Ectodermal cell (in vitro differentiated cells): ENCODE measurements around the gene BBC3.

Source experiments
- H3K27ac ChIP-seq: 2 replicates; pipeline ENCODE4 v1.7.0; 2013; ENCODE audit warnings: mild to moderate bottlenecking, low read depth, low read length; ENCODE audit not compliant: insufficient read depth, poor library complexity, severe bottlenecking
- H3K27me3 ChIP-seq: 2 replicates; pipeline ENCODE4 v1.7.0; 2013; ENCODE audit warnings: mild to moderate bottlenecking, low read length; ENCODE audit not compliant: insufficient read depth, control insufficient read depth, poor library complexity, severe bottlenecking
- H3K36me3 ChIP-seq: one replicate; pipeline ENCODE4 v1.7.0; 2013; ENCODE audit warnings: low read length; ENCODE audit not compliant: control insufficient read depth, insufficient read depth
- H3K4me1 ChIP-seq: one replicate; pipeline ENCODE4 v1.7.0; 2013; ENCODE audit warnings: low read length; ENCODE audit not compliant: control insufficient read depth, insufficient read depth
- H3K4me3 ChIP-seq: 2 replicates; pipeline ENCODE4 v1.7.0; 2013; ENCODE audit warnings: low read depth, low read length, control low read depth; ENCODE audit not compliant: insufficient read depth
- H3K9me3 ChIP-seq: 2 replicates; pipeline ENCODE4 v1.7.0; 2013; ENCODE audit warnings: mild to moderate bottlenecking, low read length, moderate library complexity; ENCODE audit not compliant: control insufficient read depth
- WGBS, 2 experiments: methylation state at CpG; one replicate each; pipeline ENCODE4 v1.1.7; 2013; ENCODE audit warnings: missing lambda C conversion rate in 2 of 2; 5-methylcytosine and 5-hydroxymethylcytosine counted together

BBC3 gene

GRCh38 chr19:47243364-47243775, 12.4 kb upstream of the BBC3 start:
- peaks cover 54% of the 10 kb centered on the region for H3K27me3 ChIP-seq
- no peaks in the 10 kb centered on the region for H3K36me3 ChIP-seq
- H3K4me1 ChIP-seq = peaks cover 6% of the 10 kb centered on the region
- H3K4me3 ChIP-seq = peak overlapping the region; percentile 34
- 20 to 22% methylated on average over 9 of the region's 9 CpGs for WGBS, 2 experiments
- H3K27ac ChIP-seq = no peak overlapping the region
- no peaks in the 10 kb centered on the region for H3K9me3 ChIP-seq

- Histone ChIP-seq H3K9me3 (no peaks in the 10 kb centered on the region), H3K27ac (no peak overlapping the region), H3K36me3 (no peaks in the 10 kb centered on the region), H3K4me3 (no peak overlapping the region), H3K4me1 (peaks cover 6% of the 10 kb centered on the region), H3K27me3 (peaks cover 56% of the 10 kb centered on the region)
- WGBS, 2 experiments = 94 to 96% methylated on average over 7 of the region's 7 CpGs
These were observed 11.0 kb upstream of the BBC3 start for GRCh38 chr19:47241919-47242577.

- whole genome bisulfite sequencing, 2 experiments = 15 to 16% methylated on average over 22 to 24 of the region's 27 CpGs
- peaks cover 56% of the 10 kb centered on the region for H3K27me3 ChIP-seq
- no peak overlapping the region for H3K4me3 ChIP-seq
- no peaks in the 10 kb centered on the region for H3K36me3 ChIP-seq
- no peak overlapping the region for H3K27ac ChIP-seq
- H3K9me3 ChIP-seq = no peaks in the 10 kb centered on the region
- peaks cover 6% of the 10 kb centered on the region for H3K4me1 ChIP-seq
These were observed 10.3 kb upstream of the BBC3 start for GRCh38 chr19:47240996-47241918.

GRCh38 chr19:47240556-47240955, 9.6 kb upstream of the BBC3 start:
- H3K4me3 ChIP-seq = no peak overlapping the region
- H3K27me3 ChIP-seq = peaks cover 56% of the 10 kb centered on the region
- 56 to 60% methylated on average over 6 of the region's 6 CpGs for WGBS, 2 experiments
- H3K27ac ChIP-seq = no peak overlapping the region
- H3K9me3 ChIP-seq = no peaks in the 10 kb centered on the region
- peaks cover 6% of the 10 kb centered on the region for H3K4me1 ChIP-seq
- no peaks in the 10 kb centered on the region for H3K36me3 ChIP-seq

GRCh38 chr19:47239610-47240296, 8.8 kb upstream of the BBC3 start:
- H3K4me1 ChIP-seq = peaks cover 6% of the 10 kb centered on the region
- H3K9me3 ChIP-seq = no peaks in the 10 kb centered on the region
- WGBS, 2 experiments = 2 to 3% methylated on average over 62 of the region's 62 CpGs
- peaks cover 56% of the 10 kb centered on the region for H3K27me3 ChIP-seq
- peak overlapping the region; percentile 34 for H3K4me3 ChIP-seq
- H3K27ac ChIP-seq = no peak overlapping the region
- no peaks in the 10 kb centered on the region for H3K36me3 ChIP-seq

- H3K4me3 ChIP-seq = peak overlapping the region; percentile 34
- H3K27ac ChIP-seq = no peak overlapping the region
- H3K4me1 ChIP-seq = peaks cover 6% of the 10 kb centered on the region
- WGBS, 2 experiments = 16 to 18% methylated on average over 16 of the region's 16 CpGs
- H3K27me3 ChIP-seq = peaks cover 56% of the 10 kb centered on the region
- H3K9me3 ChIP-seq = no peaks in the 10 kb centered on the region
- H3K36me3 ChIP-seq = no peaks in the 10 kb centered on the region
These were observed 8.2 kb upstream of the BBC3 start for GRCh38 chr19:47239152-47239551.

- Histone ChIP-seq H3K4me1 (peaks cover 3% of the 10 kb centered on the region), H3K9me3 (no peaks in the 10 kb centered on the region), H3K36me3 (no peaks in the 10 kb centered on the region), H3K27me3 (peaks cover 31% of the 10 kb centered on the region), H3K27ac (no peak overlapping the region), H3K4me3 (no peak overlapping the region)
- 90 to 94% methylated on average over 12 of the region's 12 CpGs for WGBS, 2 experiments
These were observed 5.2 kb upstream of the BBC3 start for GRCh38 chr19:47236072-47236675.

- no peak overlapping the region for H3K4me3 ChIP-seq
- peaks cover 13% of the 10 kb centered on the region for H3K4me1 ChIP-seq
- H3K9me3 ChIP-seq = no peaks in the 10 kb centered on the region
- H3K27ac ChIP-seq = no peak overlapping the region
- no peaks in the 10 kb centered on the region for H3K27me3 ChIP-seq
- 84 to 89% methylated on average over 16 of the region's 16 CpGs for WGBS, 2 experiments
- H3K36me3 ChIP-seq = no peaks in the 10 kb centered on the region
These were observed 1.6 kb upstream of the BBC3 start for GRCh38 chr19:47232422-47233211.

GRCh38 chr19:47231215-47232054, 436 bp upstream of the BBC3 start:
- Histone ChIP-seq H3K4me1 (peaks cover 19% of the 10 kb centered on the region), H3K9me3 (no peaks in the 10 kb centered on the region), H3K4me3 (peak overlapping the region; percentile 96), H3K27me3 (no peaks in the 10 kb centered on the region), H3K36me3 (no peaks in the 10 kb centered on the region), H3K27ac (peak overlapping the region; percentile 36)
- 12% methylated on average over 51 of the region's 51 CpGs for WGBS, 2 experiments
